GM10266 (cell line): ENCODE results near the gene NR6A1.

Experiments
- DNase-seq: peaks from one replicate; pipeline ENCODE4 v3.0.0; 2012; ENCODE audit errors: extremely low spot score
- TF ChIP-seq, protein P1 (sequence below): IDR thresholded peaks from 2 replicates; pipeline ENCODE4 v1.5.1; 2012; ENCODE audit warnings: mild to moderate bottlenecking, low read depth; ENCODE audit not compliant: control insufficient read depth, insufficient read depth; ENCODE audit errors: missing control alignments

The NR6A1 gene

DNA sequence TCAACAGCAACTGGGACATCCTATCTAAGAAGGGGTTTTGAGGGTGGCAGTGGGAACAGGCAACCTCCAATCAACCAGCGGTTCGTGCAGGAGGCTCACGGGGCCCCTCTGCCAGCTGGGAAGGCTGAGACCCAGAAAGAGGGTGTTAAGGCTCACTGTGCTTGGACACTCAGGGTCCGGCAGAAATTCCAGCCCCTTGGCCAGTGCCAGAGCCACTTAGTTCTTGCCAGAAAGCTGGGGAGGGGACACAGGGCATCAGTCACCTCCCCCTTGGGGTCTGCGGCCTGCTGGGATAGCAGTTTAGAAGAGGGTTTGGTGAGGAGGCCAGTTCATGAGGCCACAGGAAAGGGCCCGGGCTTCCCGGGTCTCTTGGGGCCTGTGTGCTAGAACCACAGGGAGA is 300.4 kb downstream of the NR6A1 start:
- TF ChIP-seq, protein P1, sequence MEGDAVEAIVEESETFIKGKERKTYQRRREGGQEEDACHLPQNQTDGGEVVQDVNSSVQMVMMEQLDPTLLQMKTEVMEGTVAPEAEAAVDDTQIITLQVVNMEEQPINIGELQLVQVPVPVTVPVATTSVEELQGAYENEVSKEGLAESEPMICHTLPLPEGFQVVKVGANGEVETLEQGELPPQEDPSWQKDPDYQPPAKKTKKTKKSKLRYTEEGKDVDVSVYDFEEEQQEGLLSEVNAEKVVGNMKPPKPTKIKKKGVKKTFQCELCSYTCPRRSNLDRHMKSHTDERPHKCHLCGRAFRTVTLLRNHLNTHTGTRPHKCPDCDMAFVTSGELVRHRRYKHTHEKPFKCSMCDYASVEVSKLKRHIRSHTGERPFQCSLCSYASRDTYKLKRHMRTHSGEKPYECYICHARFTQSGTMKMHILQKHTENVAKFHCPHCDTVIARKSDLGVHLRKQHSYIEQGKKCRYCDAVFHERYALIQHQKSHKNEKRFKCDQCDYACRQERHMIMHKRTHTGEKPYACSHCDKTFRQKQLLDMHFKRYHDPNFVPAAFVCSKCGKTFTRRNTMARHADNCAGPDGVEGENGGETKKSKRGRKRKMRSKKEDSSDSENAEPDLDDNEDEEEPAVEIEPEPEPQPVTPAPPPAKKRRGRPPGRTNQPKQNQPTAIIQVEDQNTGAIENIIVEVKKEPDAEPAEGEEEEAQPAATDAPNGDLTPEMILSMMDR, result no peak
- DNase-seq, result no peak

DNA sequence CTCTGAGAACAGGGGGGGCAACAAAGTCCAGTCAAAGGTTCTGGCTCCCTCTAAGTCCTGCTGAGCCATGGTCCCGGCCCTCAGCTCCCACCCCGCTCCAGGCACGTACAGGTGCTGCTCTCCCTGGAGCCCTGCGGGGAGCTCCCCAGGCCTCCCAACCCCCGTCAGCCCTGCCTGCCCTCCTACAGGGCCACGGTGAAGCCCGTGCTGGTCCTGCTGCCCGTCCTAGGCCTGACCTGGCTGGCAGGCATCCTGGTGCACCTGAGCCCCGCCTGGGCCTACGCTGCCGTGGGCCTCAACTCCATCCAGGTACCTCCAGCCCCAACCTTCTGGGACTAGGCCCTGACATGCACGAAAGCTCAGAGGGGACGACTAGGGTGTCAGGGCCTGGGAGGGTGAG is 300.8 kb downstream of the NR6A1 start:
- DNase-seq, result no peak
- TF ChIP-seq, protein P1, result no peak

DNA sequence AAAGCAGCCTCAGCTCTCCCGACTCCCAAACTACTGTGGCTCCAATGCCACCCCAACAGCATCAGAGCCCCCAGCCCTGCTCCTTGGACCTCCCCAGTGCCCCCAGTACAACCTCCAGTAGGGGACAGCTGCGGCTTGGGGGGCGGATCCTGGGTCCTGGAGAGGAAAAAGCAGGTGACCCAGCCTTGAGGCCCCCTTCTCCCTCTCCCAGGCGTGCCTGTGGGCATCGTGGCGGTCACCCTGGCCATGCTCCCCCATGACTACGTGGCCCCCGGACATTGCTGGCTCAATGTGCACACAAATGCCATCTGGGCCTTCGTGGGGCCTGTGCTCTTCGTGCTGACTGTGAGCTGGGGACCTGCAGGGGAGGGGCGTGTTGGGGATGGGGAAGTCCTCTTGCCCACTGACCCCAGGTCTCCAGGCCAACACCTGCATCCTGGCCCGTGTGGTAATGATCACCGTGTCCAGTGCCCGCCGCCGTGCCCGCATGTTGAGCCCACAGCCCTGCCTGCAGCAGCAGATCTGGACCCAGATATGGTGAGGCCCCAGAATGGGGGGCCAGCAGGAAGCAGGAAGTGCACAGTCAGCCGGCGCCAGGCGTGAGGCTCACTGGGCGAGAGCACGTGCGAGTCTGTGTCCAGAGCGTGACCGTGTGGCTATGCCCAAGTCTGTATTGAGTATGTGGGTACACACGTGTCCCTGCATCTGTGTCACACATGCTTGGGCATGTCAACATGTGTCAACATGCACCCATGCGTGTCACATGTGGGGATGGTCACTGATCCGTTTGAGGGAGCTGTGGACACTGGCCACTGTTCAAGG is 301.9 kb downstream of the NR6A1 start:
- DNase-seq, result no peak
- TF ChIP-seq, protein P1, result no peak

DNA sequence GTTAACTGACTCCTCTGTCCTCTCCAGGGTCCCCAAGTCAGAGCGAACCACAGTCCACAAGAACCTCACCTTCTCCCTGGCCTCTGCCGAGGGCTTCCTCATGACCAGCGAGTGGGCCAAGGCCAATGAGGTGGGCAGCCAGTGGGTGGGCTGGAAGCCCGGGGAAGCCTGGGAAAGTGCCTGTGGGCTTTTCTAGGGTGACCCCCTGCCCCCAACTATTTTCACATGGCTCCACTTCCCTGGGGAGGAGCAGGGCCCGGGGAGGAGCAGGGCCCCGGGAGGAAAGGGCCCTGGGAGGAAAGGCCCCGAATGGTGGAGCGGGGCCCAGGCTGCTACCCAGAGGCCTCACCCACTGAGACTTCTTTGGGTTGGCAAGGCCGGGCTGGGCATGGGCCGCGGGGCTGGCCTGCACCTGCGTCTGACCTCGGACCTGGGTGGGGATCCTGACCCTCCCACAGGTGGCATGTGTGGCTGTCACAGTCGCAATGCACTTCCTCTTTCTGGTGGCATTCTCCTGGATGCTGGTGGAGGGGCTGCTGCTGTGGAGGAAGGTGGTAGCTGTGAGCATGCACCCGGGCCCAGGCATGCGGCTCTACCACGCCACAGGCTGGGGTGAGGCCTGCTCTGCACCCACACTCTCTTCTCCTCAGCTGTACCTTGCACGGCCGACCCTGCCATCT is 302.9 kb downstream of the NR6A1 start:
- no peak for DNase-seq
- TF ChIP-seq, protein P1, result no peak

DNA sequence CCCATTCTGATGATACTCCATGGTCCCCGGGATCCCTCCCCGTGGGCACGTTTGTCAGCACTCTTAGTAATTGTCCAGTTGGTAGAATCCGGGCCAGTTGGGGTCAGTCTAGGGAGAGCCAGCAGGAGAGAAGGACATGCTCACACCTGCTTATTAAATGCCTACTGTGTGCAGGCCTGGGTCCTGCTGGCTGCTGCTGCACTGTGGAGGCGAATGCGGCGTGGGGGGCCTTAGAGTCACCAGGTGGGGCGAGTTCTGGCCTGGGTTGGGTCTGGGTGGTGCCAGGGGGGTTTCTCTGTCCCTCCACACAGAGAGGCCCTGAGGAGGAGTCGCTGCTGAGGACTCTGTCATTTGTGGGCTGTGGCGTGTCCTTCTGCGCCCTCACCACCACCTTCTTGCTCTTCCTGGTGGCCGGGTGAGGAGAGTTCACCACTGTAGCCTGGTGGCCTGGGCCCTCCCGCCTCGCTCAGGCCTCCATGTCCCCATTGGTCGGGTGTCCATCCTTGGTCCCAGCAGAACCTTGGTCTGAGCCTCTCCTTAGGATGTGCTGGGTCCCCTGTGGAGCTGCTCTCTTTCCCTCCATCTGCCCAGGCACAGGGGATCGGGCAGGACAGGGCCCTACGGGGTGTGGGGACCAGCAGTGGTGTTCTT is 303.6 kb downstream of the NR6A1 start:
- DNase-seq, result no peak
- TF ChIP-seq, protein P1, result no peak
